HG02678 (cell line): Measurements from ENCODE around the gene DCAF6.
"Not testable (repeated sequence)": the region's sequence is repeated elsewhere in the genome, so short reads cannot be mapped to it uniquely, and the experiment has no call there.

Source experiments
- ATAC-seq: cut with Tn5 transposase; IDR thresholded peaks from one replicate; pipeline ENCODE4 v1.9.1; 2021; ENCODE audit warnings: mild to moderate bottlenecking, moderate library complexity; ENCODE audit not compliant: unreplicated experiment

Gene DCAF6

GRCh38 chr1:168009322-168009721 lies 72.8 kb downstream of the DCAF6 start:
- ATAC-seq, result no peak

- no peak for ATAC-seq
Observed at GRCh38 chr1:168019407-168019806, 82.9 kb downstream of the DCAF6 start.

GRCh38 chr1:168031198-168031597 lies 94.7 kb downstream of the DCAF6 start:
- ATAC-seq, result no peak

GRCh38 chr1:168031627-168032026 lies 95.1 kb downstream of the DCAF6 start:
- no peak for ATAC-seq

GRCh38 chr1:168032029-168032428 lies 95.5 kb downstream of the DCAF6 start:
- no peak for ATAC-seq

- no peak for ATAC-seq
Observed at GRCh38 chr1:168035345-168035744, 98.9 kb downstream of the DCAF6 start.

- no peak for ATAC-seq
Observed at GRCh38 chr1:168042362-168042761, 105.9 kb downstream of the DCAF6 start.

GRCh38 chr1:168045311-168045710 lies 108.8 kb downstream of the DCAF6 start:
- ATAC-seq, result no peak

- no peak for ATAC-seq
Observed at GRCh38 chr1:168050307-168050706, 113.8 kb downstream of the DCAF6 start.

- ATAC-seq, result no peak
Observed at GRCh38 chr1:168050880-168051279, 114.4 kb downstream of the DCAF6 start.

GRCh38 chr1:168053681-168054080 lies 117.2 kb downstream of the DCAF6 start:
- ATAC-seq, result no peak

GRCh38 chr1:168054117-168054516 lies 117.6 kb downstream of the DCAF6 start:
- no peak for ATAC-seq

GRCh38 chr1:168056152-168056551 lies 119.7 kb downstream of the DCAF6 start:
- not testable (repeated sequence) for ATAC-seq

- no peak for ATAC-seq
Observed at GRCh38 chr1:168057355-168057754, 120.9 kb downstream of the DCAF6 start.

- no peak for ATAC-seq
Observed at GRCh38 chr1:168057921-168058320, 121.4 kb downstream of the DCAF6 start.

- no peak for ATAC-seq
Observed at GRCh38 chr1:168064216-168064615, 127.7 kb downstream of the DCAF6 start.

GRCh38 chr1:168065506-168065905 lies 129.0 kb downstream of the DCAF6 start:
- ATAC-seq, result no peak

- ATAC-seq, result no peak
Observed at GRCh38 chr1:168069384-168069783, 132.9 kb downstream of the DCAF6 start.

- no peak for ATAC-seq
Observed at GRCh38 chr1:168079761-168080160, 143.3 kb downstream of the DCAF6 start.

- no peak for ATAC-seq
Observed at GRCh38 chr1:168081373-168082007, 145.0 kb downstream of the DCAF6 start.

- peak; percentile 84 for ATAC-seq
Observed at GRCh38 chr1:168082008-168082876, 145.8 kb downstream of the DCAF6 start.
